HTERT RPE-1 (cell line): ENCODE measurements around the gene ARMH3.
"Not testable (repeated sequence)": the region's sequence is repeated elsewhere in the genome, so short reads cannot be mapped to it uniquely, and the experiment has no call there.

Experiments used
- in situ Hi-C: fragments of 300-500 bp; cut with MboI; formaldehyde crosslinking; loops from 4 replicates; pipeline ENCODE4 v1.14.3; 2020; ENCODE audit warnings: low sequenced_read_pairs

ARMH3 gene

GRCh38 chr10:102054881-102055646, 909 bp downstream of the ARMH3 start:
- in situ Hi-C loops = not testable (repeated sequence)

- in situ Hi-C loops = no loop called here
Observed at GRCh38 chr10:102046095-102046494, 9.9 kb downstream of the ARMH3 start.

- in situ Hi-C loops = no loop called here
Observed at GRCh38 chr10:102045292-102045691, 10.7 kb downstream of the ARMH3 start.

DNA sequence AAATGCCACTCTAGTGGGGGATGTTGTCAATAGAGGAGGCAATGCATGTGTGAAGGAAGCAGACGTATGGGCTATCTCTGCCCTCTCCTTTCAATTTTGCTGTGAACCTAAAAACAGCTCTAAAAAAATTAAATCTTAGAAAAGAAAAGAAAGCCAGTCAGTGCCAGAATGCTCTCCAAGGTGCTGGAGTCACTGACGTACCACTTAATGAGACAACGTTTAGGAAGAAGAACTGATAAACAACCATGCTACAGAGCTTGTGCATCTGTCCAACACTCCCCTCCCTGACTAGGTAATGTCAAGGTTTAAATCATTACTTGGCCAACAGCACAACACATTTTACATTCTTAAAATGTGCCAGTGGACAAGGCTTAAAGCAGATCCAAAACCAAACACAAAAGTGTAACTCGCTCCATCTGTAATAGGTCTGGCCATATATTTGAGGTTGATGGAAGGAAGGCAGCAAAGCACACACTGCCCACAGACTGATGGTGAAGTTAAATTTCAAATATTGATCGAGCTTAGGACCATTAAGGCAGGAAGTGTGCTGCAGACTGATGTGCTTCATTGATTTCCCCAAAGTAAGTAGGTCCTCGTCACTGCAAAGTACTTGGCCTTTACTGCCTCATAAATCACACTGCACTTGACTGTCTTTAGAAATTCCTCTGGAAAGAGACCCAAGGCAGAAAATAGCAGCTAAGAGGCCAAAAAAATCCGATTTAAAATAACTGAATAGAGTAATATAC, 15.5 kb downstream of the ARMH3 start:
- in situ Hi-C loops = no loop called here

DNA sequence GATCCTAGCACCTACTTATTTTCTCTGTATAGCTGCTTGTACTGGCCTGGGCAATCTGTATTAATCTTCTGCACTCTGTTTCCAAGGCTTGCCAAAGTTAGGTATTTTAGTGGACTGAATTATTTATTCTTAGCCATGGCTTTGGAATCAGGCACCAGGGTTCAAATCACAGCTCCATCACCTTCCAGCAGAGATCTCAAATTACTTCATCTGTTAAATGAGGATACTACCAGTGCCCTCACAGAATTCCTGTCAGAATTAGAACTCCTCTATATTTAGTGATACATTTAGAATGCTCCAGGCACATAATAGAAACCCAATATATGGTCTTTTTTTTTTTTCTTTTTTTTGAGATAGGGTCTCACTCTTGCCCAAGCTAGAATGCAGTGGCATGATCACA, 17.6 kb downstream of the ARMH3 start:
- in situ Hi-C loops = no loop called here

GRCh38 chr10:102035807-102036206, 20.2 kb downstream of the ARMH3 start:
- in situ Hi-C loops = not testable (repeated sequence)

DNA sequence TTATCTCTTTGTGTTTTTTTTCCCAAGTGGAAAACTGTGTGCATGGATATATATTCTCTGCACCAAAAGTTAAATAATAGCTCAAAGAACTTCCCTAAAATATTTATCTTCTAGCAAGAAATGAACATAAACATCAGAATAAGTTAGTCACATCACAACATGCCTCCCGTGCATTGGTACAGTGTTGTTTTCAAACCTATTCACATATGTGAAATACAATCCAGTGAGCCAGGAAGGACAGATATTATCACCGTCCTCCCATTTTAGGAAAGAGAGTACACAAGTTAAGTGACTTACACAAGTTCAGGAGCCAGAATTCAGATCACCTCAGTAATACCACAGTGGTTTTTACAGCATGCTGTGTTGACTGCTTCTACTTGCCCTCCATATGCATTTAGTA, 22.2 kb downstream of the ARMH3 start:
- in situ Hi-C loops = no loop called here

- in situ Hi-C loops = no loop called here
Observed at GRCh38 chr10:102027261-102027660, 28.7 kb downstream of the ARMH3 start.

DNA sequence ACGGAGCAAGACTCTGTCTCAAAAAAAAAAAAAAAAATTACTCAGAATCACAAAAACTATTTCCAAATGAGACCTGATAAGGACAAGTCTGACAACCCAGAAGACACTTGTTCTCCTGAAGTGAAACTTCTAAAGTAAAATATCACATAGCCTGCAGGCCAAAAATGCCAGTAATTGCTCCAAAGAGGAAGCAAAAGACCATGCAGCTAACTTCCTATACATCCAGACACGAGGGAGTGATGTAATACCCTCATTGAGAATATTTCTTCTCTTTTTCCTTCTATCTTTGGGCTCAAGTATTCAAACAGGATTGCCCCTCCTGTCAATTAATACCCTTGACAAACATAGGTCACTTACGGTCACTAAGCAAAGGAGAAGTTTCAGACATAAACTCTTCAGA, 31.2 kb downstream of the ARMH3 start:
- in situ Hi-C loops = loop anchor here (25.0 kb wide), 1 partner anchor 187 kb away; the partner anchor contains the start of gene KCNIP2

DNA sequence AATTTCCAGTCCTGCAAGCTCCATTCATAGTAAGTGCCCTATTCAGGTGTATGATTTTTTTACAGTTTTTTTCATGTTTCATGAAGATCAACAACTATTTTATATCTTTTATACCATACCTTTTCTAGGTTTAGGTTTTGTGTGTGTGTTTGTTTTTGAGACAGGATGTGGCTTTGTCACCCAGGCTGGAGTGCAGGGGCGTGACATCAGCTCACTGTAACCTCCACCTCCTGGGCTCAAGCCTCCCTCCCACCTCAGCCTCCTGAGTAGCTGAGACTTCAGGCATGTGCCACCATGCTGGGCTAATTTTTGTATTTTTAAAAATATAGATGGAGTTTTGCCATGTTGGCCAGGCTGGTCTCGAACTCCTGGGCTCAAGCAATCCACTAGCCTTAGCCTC, 35.0 kb downstream of the ARMH3 start:
- in situ Hi-C loops = loop anchor here (25.0 kb wide), 1 partner anchor 184 kb away; the partner anchor contains the start of gene KCNIP2

DNA sequence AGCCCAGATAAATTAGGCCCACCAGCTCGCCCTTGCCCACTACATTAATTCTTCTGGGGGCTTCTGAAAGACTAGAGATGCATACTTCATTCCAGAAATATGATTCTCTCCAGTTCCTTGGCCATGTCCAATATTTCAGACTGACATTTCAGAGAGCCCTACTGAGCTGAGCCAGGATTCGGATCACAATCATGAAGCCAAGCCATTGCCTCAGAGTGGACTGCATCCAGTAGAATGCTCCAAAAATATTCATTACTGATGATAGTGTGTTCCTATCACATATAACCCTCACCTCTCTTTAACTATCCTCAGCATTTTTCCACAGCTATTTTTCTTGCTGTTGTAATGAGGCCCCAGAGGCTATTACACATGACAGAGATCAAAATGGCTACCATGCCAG, 38.7 kb downstream of the ARMH3 start:
- in situ Hi-C loops = loop anchor here (25.0 kb wide), 1 partner anchor 180 kb away; the partner anchor contains the start of gene KCNIP2

DNA sequence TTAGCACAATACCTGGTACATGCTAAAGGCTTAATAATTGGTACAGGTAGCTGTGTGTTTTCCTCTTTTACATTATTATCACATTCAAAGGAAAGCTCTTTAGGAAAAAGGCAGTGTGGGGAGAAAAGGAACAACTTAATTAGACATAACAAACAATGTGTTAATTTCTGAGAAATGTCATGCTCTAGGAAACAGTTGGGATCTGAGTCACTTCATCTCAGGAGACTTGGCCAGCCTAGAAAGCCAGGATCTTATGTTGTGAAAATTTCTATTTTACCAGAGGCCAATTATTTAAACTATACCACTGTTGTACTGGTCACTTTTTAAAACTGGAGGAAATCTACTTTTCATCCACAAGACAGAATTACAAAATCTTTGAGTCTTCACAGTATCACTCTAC, 39.6 kb downstream of the ARMH3 start:
- in situ Hi-C loops = loop anchor here (25.0 kb wide), 1 partner anchor 179 kb away; the partner anchor contains the start of gene KCNIP2

GRCh38 chr10:102010961-102011360, 45.0 kb downstream of the ARMH3 start:
- in situ Hi-C loops = loop anchor here (25.0 kb wide), 1 partner anchor 174 kb away; the partner anchor contains the start of gene KCNIP2

- in situ Hi-C loops = loop anchor here (25.0 kb wide), 1 partner anchor 173 kb away; the partner anchor contains the start of gene KCNIP2
Observed at GRCh38 chr10:102009801-102010425, 46.1 kb downstream of the ARMH3 start.

- in situ Hi-C loops = loop anchor here (25.0 kb wide), 1 partner anchor 170 kb away; the partner anchor contains the start of gene KCNIP2
Observed at GRCh38 chr10:102007796-102008195, 48.2 kb downstream of the ARMH3 start.

DNA sequence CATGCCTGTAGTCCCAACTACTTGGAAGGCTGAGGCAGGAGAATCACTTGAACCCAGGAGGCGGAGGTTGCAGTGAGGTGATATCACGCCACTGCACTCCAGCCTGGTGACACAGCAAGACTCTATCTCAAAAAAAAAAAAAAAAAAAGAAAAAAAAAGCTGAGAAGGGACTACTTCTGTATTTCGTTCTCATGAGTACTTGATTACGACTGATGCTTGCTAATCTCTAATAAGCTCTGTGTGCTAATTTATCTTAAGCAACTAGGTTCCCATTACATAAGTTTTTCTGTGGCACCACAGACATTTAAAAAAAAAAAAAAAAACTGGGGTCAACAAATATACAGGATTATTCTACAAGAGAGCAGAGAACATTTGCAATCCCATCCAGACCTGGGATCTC, 48.9 kb downstream of the ARMH3 start:
- in situ Hi-C loops = loop anchor here (25.0 kb wide), 1 partner anchor 170 kb away; the partner anchor contains the start of gene KCNIP2

GRCh38 chr10:102004376-102004775, 51.6 kb downstream of the ARMH3 start:
- in situ Hi-C loops = loop anchor here (25.0 kb wide), 1 partner anchor 167 kb away; the partner anchor contains the start of gene KCNIP2

DNA sequence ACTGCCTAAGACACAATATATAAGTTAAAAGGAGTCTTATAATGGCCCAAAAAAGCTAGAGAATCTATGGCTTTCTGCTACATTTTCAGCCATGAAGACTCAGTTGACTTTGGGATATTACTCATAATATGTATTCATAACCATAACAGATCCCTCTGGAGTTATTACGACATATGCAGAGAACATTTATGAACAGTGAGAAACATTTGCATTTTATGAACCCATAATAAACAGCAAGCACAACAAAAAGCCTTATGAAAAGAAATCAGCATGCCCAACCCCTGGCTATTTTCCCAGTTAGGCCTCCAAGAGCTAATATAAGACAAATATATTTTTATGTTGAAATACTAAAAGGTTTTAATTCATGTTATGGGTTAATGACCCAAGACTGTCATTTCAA, 52.4 kb downstream of the ARMH3 start:
- in situ Hi-C loops = loop anchor here (25.0 kb wide), 1 partner anchor 166 kb away; the partner anchor contains the start of gene KCNIP2

GRCh38 chr10:102001435-102002068, 54.4 kb downstream of the ARMH3 start:
- in situ Hi-C loops = loop anchor here (25.0 kb wide), 1 partner anchor 164 kb away; the partner anchor contains the start of gene KCNIP2

DNA sequence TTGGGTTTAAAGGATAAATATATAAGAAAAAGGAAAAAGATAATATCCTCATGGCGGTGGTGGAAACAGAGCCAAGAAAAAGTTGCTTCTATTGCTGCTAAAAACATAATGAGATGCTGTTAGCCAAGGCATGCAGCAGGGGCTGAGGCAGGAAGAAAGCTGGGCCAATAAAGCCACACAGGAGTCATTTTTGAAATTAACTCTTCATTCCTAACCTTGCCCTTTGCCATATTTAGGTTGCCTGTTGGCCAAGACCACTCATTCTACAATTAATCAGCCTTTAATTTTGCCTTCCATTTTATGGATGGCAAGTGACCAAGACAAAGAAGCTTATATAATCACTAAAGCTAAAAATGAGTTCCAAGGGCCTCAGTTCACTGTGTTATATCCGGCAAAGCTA, 58.2 kb downstream of the ARMH3 start:
- in situ Hi-C loops = no loop called here
